Measurements from ENCODE around the gene SP110. TPM values are rescaled to one million over a fixed set of nuclear protein-coding genes. Genes with fewer than 3 reads are reported as not detected.

Gene SP110
- total RNA-seq, 1 donor from 2014 or later, result 1.3 TPM

GRCh38 chr2:230181195-230181594 is 38.6 kb downstream of the SP110 start:
- no peak for DNase-seq
- H3K27me3 Mint-ChIP-seq (ENCODE audit: unreplicated experiment), result peaks cover 1% of the 10 kb centered on the region
- H3K9me3 Mint-ChIP-seq (ENCODE audit: unreplicated experiment), result peaks cover 2% of the 10 kb centered on the region
- H3K27ac Mint-ChIP-seq (ENCODE audit: unreplicated experiment), result no peak overlapping the region
- H3K36me3 Mint-ChIP-seq (ENCODE audit: unreplicated experiment), result no peaks in the 10 kb centered on the region
- H3K4me3 Mint-ChIP-seq (ENCODE audit: unreplicated experiment), result no peak overlapping the region
- H3K4me1 Mint-ChIP-seq (ENCODE audit: low read depth, unreplicated experiment), result peaks cover 1% of the 10 kb centered on the region
- TF ChIP-seq, protein P1, sequence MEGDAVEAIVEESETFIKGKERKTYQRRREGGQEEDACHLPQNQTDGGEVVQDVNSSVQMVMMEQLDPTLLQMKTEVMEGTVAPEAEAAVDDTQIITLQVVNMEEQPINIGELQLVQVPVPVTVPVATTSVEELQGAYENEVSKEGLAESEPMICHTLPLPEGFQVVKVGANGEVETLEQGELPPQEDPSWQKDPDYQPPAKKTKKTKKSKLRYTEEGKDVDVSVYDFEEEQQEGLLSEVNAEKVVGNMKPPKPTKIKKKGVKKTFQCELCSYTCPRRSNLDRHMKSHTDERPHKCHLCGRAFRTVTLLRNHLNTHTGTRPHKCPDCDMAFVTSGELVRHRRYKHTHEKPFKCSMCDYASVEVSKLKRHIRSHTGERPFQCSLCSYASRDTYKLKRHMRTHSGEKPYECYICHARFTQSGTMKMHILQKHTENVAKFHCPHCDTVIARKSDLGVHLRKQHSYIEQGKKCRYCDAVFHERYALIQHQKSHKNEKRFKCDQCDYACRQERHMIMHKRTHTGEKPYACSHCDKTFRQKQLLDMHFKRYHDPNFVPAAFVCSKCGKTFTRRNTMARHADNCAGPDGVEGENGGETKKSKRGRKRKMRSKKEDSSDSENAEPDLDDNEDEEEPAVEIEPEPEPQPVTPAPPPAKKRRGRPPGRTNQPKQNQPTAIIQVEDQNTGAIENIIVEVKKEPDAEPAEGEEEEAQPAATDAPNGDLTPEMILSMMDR (IDR thresholded peaks at IDR 0.05; ENCODE audit: partially characterized antibody, unreplicated experiment), result no peak

GRCh38 chr2:230179907-230180306 is 39.9 kb downstream of the SP110 start:
- Mint-ChIP-seq H3K36me3 (ENCODE audit: unreplicated experiment) (no peaks in the 10 kb centered on the region), H3K4me3 (ENCODE audit: unreplicated experiment) (no peak overlapping the region), H3K27ac (ENCODE audit: unreplicated experiment) (no peak overlapping the region), H3K4me1 (ENCODE audit: low read depth, unreplicated experiment) (peaks cover 1% of the 10 kb centered on the region), H3K27me3 (ENCODE audit: unreplicated experiment) (peaks cover 1% of the 10 kb centered on the region), H3K9me3 (ENCODE audit: unreplicated experiment) (peaks cover 2% of the 10 kb centered on the region)
- TF ChIP-seq, protein P1 (IDR thresholded peaks at IDR 0.05; ENCODE audit: partially characterized antibody, unreplicated experiment), result no peak
- DNase-seq, result no peak

GRCh38 chr2:230178546-230179485 is 41.0 kb downstream of the SP110 start:
- Mint-ChIP-seq H3K9me3 (ENCODE audit: unreplicated experiment) (peaks cover 2% of the 10 kb centered on the region), H3K36me3 (ENCODE audit: unreplicated experiment) (no peaks in the 10 kb centered on the region), H3K4me3 (ENCODE audit: unreplicated experiment) (no peak overlapping the region), H3K27ac (ENCODE audit: unreplicated experiment) (no peak overlapping the region), H3K27me3 (ENCODE audit: unreplicated experiment) (peaks cover 1% of the 10 kb centered on the region), H3K4me1 (ENCODE audit: low read depth, unreplicated experiment) (peaks cover 1% of the 10 kb centered on the region)
- TF ChIP-seq, protein P1 (IDR thresholded peaks at IDR 0.05; ENCODE audit: partially characterized antibody, unreplicated experiment), result no peak
- no peak for DNase-seq

GRCh38 chr2:230176996-230177395 is 42.8 kb downstream of the SP110 start:
- no peak for DNase-seq
- no peaks in the 10 kb centered on the region for H3K36me3 Mint-ChIP-seq (ENCODE audit: unreplicated experiment)
- H3K27ac Mint-ChIP-seq (ENCODE audit: unreplicated experiment), result no peak overlapping the region
- no peak overlapping the region for H3K4me3 Mint-ChIP-seq (ENCODE audit: unreplicated experiment)
- peaks cover 1% of the 10 kb centered on the region for H3K27me3 Mint-ChIP-seq (ENCODE audit: unreplicated experiment)
- peaks cover 1% of the 10 kb centered on the region for H3K4me1 Mint-ChIP-seq (ENCODE audit: low read depth, unreplicated experiment)
- peaks cover 2% of the 10 kb centered on the region for H3K9me3 Mint-ChIP-seq (ENCODE audit: unreplicated experiment)
- TF ChIP-seq, protein P1 (IDR thresholded peaks at IDR 0.05; ENCODE audit: partially characterized antibody, unreplicated experiment), result no peak

DNA sequence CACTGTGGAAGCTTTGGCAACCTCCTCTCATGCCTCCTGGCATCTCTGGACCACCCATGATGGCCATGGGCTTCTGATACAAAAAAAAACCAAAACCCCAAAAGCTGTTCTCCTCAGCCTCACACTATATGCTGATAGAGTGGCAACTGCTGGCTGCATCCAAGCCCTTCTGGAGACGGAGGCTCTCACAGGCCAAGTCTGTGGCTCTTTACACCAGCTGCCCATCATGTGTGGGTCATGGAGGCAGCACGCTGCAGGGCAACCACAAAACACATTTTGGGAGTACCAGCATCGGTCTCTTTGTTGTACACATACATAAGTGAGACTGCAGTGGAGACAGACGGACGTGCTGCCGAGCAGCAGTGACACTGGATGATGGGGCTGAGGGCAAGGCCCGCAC is 45.3 kb downstream of the SP110 start:
- peaks cover 1% of the 10 kb centered on the region for H3K4me1 Mint-ChIP-seq (ENCODE audit: low read depth, unreplicated experiment)
- TF ChIP-seq, protein P1 (IDR thresholded peaks at IDR 0.05; ENCODE audit: partially characterized antibody, unreplicated experiment), result no peak
- peaks cover 1% of the 10 kb centered on the region for H3K27me3 Mint-ChIP-seq (ENCODE audit: unreplicated experiment)
- H3K36me3 Mint-ChIP-seq (ENCODE audit: unreplicated experiment), result no peaks in the 10 kb centered on the region
- peaks cover 2% of the 10 kb centered on the region for H3K9me3 Mint-ChIP-seq (ENCODE audit: unreplicated experiment)
- no peak overlapping the region for H3K4me3 Mint-ChIP-seq (ENCODE audit: unreplicated experiment)
- H3K27ac Mint-ChIP-seq (ENCODE audit: unreplicated experiment), result no peak overlapping the region
- no peak for DNase-seq
